HepG2 (cell line): Measurements from ENCODE around the gene FGA. TPM values are rescaled to one million over a fixed set of nuclear protein-coding genes. Genes with fewer than 3 reads are reported as not detected.

Experiments used
- ATAC-seq: fragments of 200-7000 bp; cut with Tn5 transposase; 3 replicates; pipeline ENCODE4 v1.9.1; 2020; ENCODE audit warnings: mild to moderate bottlenecking, moderate library complexity
- BruUV-seq: library from RNA; stranded (reverse); fragments of 400-500 nt; replicated peaks from 2 replicates; lab custom pipeline; 2021; lab: Mats Ljungman, UMichigan
- CTCF ChIA-PET: fragments of 300-600 bp; formaldehyde crosslinking; extraction: SDS; loops from one replicate; lab custom pipeline; 2021; ENCODE audit warnings: low total read pairs, inconsistent platforms, low intra/inter-chr PET ratio; lab: Yijun Ruan, JAX
- POLR2A ChIA-PET: fragments of 350-600 bp; sonication (Branson Sonifier 250); formaldehyde crosslinking; loops from one replicate; lab custom pipeline; 2020; ENCODE audit warnings: antibody characterized with exemption, inconsistent platforms; lab: Yijun Ruan, JAX
- DNase-seq: peaks from one replicate; pipeline ENCODE4 v3.0.0-alpha.2; 2015; ENCODE audit warnings: low spot score
- FAIRE-seq: peaks from 3 replicates; lab custom pipeline; 2011; peaks lifted over from hg19 to GRCh38; lab: Jason Lieb, UNC
- H2AFZ ChIP-seq: one replicate; pipeline ENCODE4 v1.6.1; 2011; ENCODE audit warnings: low read length, inconsistent platforms
- H3K27ac ChIP-seq: fragments of 300-600 bp; 3 replicates; pipeline ENCODE4 v1.8.0; 2011; ENCODE audit warnings: mixed run types, mild to moderate bottlenecking, mixed read lengths, low read length, inconsistent platforms; ENCODE audit not compliant: insufficient read depth; ENCODE audit errors: extremely low read length
- H3K27me3 ChIP-seq, 2 experiments: fragments of 200-600 bp in 1 of 2; 2 replicates in 1 of 2; 3 replicates in 1 of 2; pipeline versions ENCODE4 v1.6.0 to v1.8.0; 2011; ENCODE audit warnings: low read length in 2 of 2, mild to moderate bottlenecking in 2 of 2, moderate library complexity in 2 of 2, inconsistent platforms in 1 of 2; ENCODE audit not compliant: insufficient read depth in 2 of 2, control insufficient read depth in 1 of 2
- H3K36me3 ChIP-seq, 2 experiments: fragments of 200-600 bp in 1 of 2; replicated peaks in 1 of 2; 2 replicates in 1 of 2; 3 replicates in 1 of 2; pipeline versions ENCODE4 v1.5.1 to v1.8.0; 2011; ENCODE audit warnings: low read length in 2 of 2, inconsistent platforms in 1 of 2; ENCODE audit not compliant: insufficient read depth in 2 of 2, control insufficient read depth in 1 of 2
- H3K4me1 ChIP-seq: 2 replicates; pipeline ENCODE4 v1.5.1; 2012; ENCODE audit warnings: low read length, inconsistent platforms; ENCODE audit not compliant: insufficient read depth
- H3K4me2 ChIP-seq: 2 replicates; pipeline ENCODE4 v1.6.0; 2011; ENCODE audit warnings: low read depth, low read length, inconsistent platforms
- H3K4me3 ChIP-seq, 3 experiments: fragments of 200-600 bp in 1 of 3; sonication (generic), shearing (Covaris generic) in 1 of 3; replicated peaks in 1 of 3; 2 replicates each; pipeline ENCODE4 v1.5.1; 2011 to 2016; ENCODE audit warnings: low read length in 3 of 3, inconsistent platforms in 2 of 3, low read depth in 2 of 3, mild to moderate bottlenecking in 2 of 3, control low read depth in 1 of 3, mixed read lengths in 1 of 3; ENCODE audit not compliant: insufficient read depth in 1 of 3
- H3K79me2 ChIP-seq: one replicate; pipeline ENCODE4 v1.6.1; 2011; ENCODE audit warnings: low read length, inconsistent platforms; ENCODE audit not compliant: insufficient read depth
- H3K9ac ChIP-seq: 2 replicates; pipeline ENCODE4 v1.6.0; 2011; ENCODE audit warnings: mild to moderate bottlenecking, low read depth, low read length, inconsistent platforms; ENCODE audit not compliant: insufficient read depth
- H3K9me3 ChIP-seq: 2 replicates; pipeline ENCODE4 v1.5.1; 2012; ENCODE audit warnings: mild to moderate bottlenecking, low read length
- H4K20me1 ChIP-seq: 2 replicates; pipeline ENCODE4 v1.6.0; 2011; ENCODE audit warnings: inconsistent platforms, mild to moderate bottlenecking, low read length, moderate library complexity; ENCODE audit not compliant: insufficient read depth
- ARID5B ChIP-seq: IDR thresholded peaks from 2 replicates; pipeline ENCODE4 v1.4.0; 2020; ENCODE audit warnings: mild to moderate bottlenecking, missing genetic modification reagents
- CENPT ChIP-seq: sonication (generic); formaldehyde crosslinking; IDR thresholded peaks from 2 replicates; pipeline ENCODE4 v1.8.0; 2022; ENCODE audit warnings: low read depth, mild to moderate bottlenecking, moderate library complexity, missing genetic modification reagents
- DPF2 ChIP-seq: sonication (generic); formaldehyde crosslinking; IDR thresholded peaks from 2 replicates; pipeline ENCODE4 v1.4.0; 2020; ENCODE audit warnings: mild to moderate bottlenecking, low read depth, missing genetic modification reagents, borderline replicate concordance
- EZH2 ChIP-seq: conservative IDR thresholded peaks from 2 replicates; pipeline ENCODE4 v1.6.1; 2012; ENCODE audit warnings: mild to moderate bottlenecking, low read depth, low read length, moderate library complexity
- GABPA ChIP-seq, 2 experiments: IDR thresholded peaks; 2 replicates each; pipeline ENCODE4 v1.6.1; 2011 to 2016; ENCODE audit warnings: low read depth in 2 of 2, low read length in 1 of 2, missing biosample characterization in 1 of 2, missing genetic modification characterization in 1 of 2
- GATAD2A ChIP-seq: IDR thresholded peaks from 2 replicates; pipeline ENCODE4 v1.6.1; 2016
- HNF4G ChIP-seq, 2 experiments: sonication (generic) in 1 of 2; formaldehyde crosslinking in 1 of 2; IDR thresholded peaks; 2 replicates each; pipeline versions ENCODE4 v1.4.0 to v1.6.1; 2011 to 2020; ENCODE audit warnings: borderline replicate concordance in 2 of 2, low read depth in 2 of 2, mild to moderate bottlenecking in 2 of 2, low read length in 1 of 2, missing genetic modification reagents in 1 of 2, moderate library complexity in 1 of 2
- HOXD1 ChIP-seq: sonication (generic); formaldehyde crosslinking; IDR thresholded peaks from 2 replicates; pipeline ENCODE4 v1.5.0; 2020; ENCODE audit warnings: missing genetic modification reagents
- KDM1A ChIP-seq: IDR thresholded peaks from 2 replicates; pipeline ENCODE4 v1.6.1; 2016; ENCODE audit warnings: missing compliant biosample characterization
- KDM5B ChIP-seq: sonication (generic); formaldehyde crosslinking; IDR thresholded peaks from 2 replicates; pipeline ENCODE4 v1.4.0; 2020; ENCODE audit warnings: missing genetic modification reagents, mild to moderate bottlenecking, borderline replicate concordance
- MIER3 ChIP-seq: IDR thresholded peaks from 2 replicates; pipeline ENCODE4 v1.6.1; 2016; ENCODE audit warnings: missing compliant biosample characterization, borderline replicate concordance
- ZBTB7B ChIP-seq: sonication (generic); formaldehyde crosslinking; IDR thresholded peaks from 2 replicates; pipeline ENCODE4 v1.4.0; 2020; ENCODE audit warnings: missing genetic modification reagents
- ZNF142 ChIP-seq: sonication (generic); formaldehyde crosslinking; IDR thresholded peaks from 2 replicates; pipeline ENCODE4 v1.4.0; 2020; ENCODE audit warnings: missing genetic modification reagents
- ZNF264 ChIP-seq: sonication (generic); formaldehyde crosslinking; IDR thresholded peaks from 2 replicates; pipeline ENCODE4 v1.4.0; 2020; ENCODE audit warnings: missing genetic modification reagents
- ZNF619 ChIP-seq: sonication (generic); formaldehyde crosslinking; IDR thresholded peaks from 2 replicates; pipeline ENCODE4 v1.4.0; 2020; ENCODE audit warnings: mild to moderate bottlenecking, missing genetic modification reagents
- in situ Hi-C: cut with HindIII; loops from 2 replicates; pipeline ENCODE4 v1.10.0; 2017; ENCODE audit warnings: low pct_unique_long_range_greater_than_20kb; ENCODE audit not compliant: extremely low pct_ligation_motif_present
- intact Hi-C: fragments of 100-400 bp; cut with micrococcal nuclease; formaldehyde crosslinking; loops from one replicate; pipeline ENCODE4 v1.10.0; 2022; ENCODE audit not compliant: unreplicated experiment
- polyA plus RNA-seq, 8 experiments: library from polyadenylated mRNA; depleted of rRNA in 3 of 8; stranded (reverse) in 7 of 8; unstranded in 1 of 8; fragments of >200 nt; fragmentation: Illumina TruSeq in 4 of 8; extraction: Trizol in 4 of 8; gene quantifications; 2 replicates each; pipeline versions ENCODE4 v1.2.1 to v1.2.3, GENCODE V29; 2011 to 2016; ENCODE audit warnings: low read depth in 4 of 8, missing spikeins in 1 of 8, mixed read lengths in 1 of 8; ENCODE audit not compliant: insufficient read depth in 1 of 8
- total RNA-seq, 5 experiments: library from RNA; depleted of rRNA; stranded (reverse); fragments of >200 nt; fragmentation: Illumina TruSeq; extraction: Trizol; gene quantifications; 2 replicates each; pipeline ENCODE4 v1.2.3, GENCODE V29; 2016; ENCODE audit warnings: low read depth in 1 of 5

Gene FGA
- total and polyA plus RNA-seq, 2 of the 13 experiments (the other 11 are each of a cell fraction or from before 2014, with no cell fraction given) = 640 to 1,523 TPM

- Histone ChIP-seq H3K4me1 (peaks cover 98% of the 10 kb centered on the region), H3K27ac (peak overlapping the region; percentile 45), H3K79me2 (no peaks in the 10 kb centered on the region), H3K27me3 (no peaks in the 10 kb centered on the region), H2AFZ (no peak overlapping the region), H3K9me3 (no peaks in the 10 kb centered on the region), H3K9ac (no peak overlapping the region), H3K36me3 (no peaks in the 10 kb centered on the region), H3K4me2 (peak overlapping the region; percentile 48), H4K20me1 (no peaks in the 10 kb centered on the region), H3K4me3 (no peak overlapping the region)
- CTCF ChIA-PET = no interaction called here
- ATAC-seq (no peak), DNase-seq (peak; percentile 73), FAIRE-seq (peak; percentile 56)
- in situ Hi-C loops = no loop called here
- intact Hi-C loops = no loop called here
- no TSS peak for BruUV-seq
- POLR2A ChIA-PET = interaction anchor here (0.8 to 16.0 kb wide), 7 partner anchors 10 to 46 kb away, joined by 4 to 468 read pairs (median 9); partner anchors contain the start of genes FGG and PLRG1
- peak; percentile 35; the same call in 1 of the 2 replicates for TF ChIP-seq ZNF264 (CRISPR knock-in tag)
- TF ChIP-seq DPF2 (CRISPR knock-in tag) = peak; percentile 48; the same call in 1 of the 2 replicates
- peak; percentile 99 for TF ChIP-seq ARID5B (CRISPR knock-in tag)
- no peak for TF ChIP-seq ZNF142 (CRISPR knock-in tag)
- no peak for TF ChIP-seq CENPT
- peak; percentile 99 for TF ChIP-seq GATAD2A (CRISPR knock-in tag)
- peak; percentile 80 for TF ChIP-seq HOXD1 (CRISPR knock-in tag)
- peak; percentile 52; the same call in 1 of the 2 replicates for TF ChIP-seq HNF4G (IDR thresholded peaks at IDR 0.05; ENCODE audit: borderline replicate concordance, low read depth, low read length)
- TF ChIP-seq HNF4G (CRISPR knock-in tag; IDR thresholded peaks at IDR 0.05; ENCODE audit: borderline replicate concordance, low read depth) = no peak
- TF ChIP-seq KDM5B (CRISPR knock-in tag) = no peak
- TF ChIP-seq ZBTB7B = 0 out of 2 replicates have a peak, but pooled peaks have one; percentile 39
- TF ChIP-seq MIER3 (CRISPR knock-in tag) = peak; percentile 81; the same call in 1 of the 2 replicates
- TF ChIP-seq EZH2 = no peak
- TF ChIP-seq KDM1A = no peak
- no peak for TF ChIP-seq ZNF619 (CRISPR knock-in tag)
- no peak for TF ChIP-seq GABPA (IDR thresholded peaks at IDR 0.05; ENCODE audit: low read depth, low read length)
- peak; percentile 12; the same call in 1 of the 2 replicates for TF ChIP-seq GABPA (CRISPR knock-in tag; IDR thresholded peaks at IDR 0.05; ENCODE audit: low read depth)
Measured at GRCh38 chr4:154595807-154596206, 5.3 kb upstream of the FGA start.
